ENCODE measurements around the gene TBCK. TPM values are rescaled to one million over a fixed set of nuclear protein-coding genes. Genes with fewer than 3 reads are reported as not detected.

The TBCK gene
- total and polyA plus RNA-seq, 2 of the 13 experiments (the other 11 are each of a cell fraction or from before 2014, with no cell fraction given) = 51.0 to 62.4 TPM

DNA sequence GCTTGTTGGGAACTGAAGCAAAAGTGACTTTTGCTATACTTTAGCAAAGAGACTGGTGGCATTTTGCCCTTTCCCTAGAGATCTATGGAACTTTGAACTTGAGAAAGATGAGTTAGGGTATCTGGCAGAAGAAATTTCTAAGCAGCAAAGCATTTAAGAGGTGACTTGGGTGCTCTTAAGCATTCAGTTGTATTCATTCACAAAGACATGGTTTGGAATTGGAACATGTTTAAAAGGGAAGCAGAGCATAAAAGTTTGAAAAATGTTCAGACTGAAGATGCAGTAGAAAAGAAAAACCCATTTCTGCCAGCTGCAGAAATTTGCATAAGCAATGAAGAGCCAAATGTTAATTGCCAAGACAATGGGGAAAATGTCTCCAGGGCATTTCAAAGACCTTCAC, 21.9 kb upstream of the TBCK start:
- in situ Hi-C loops (cut with HindIII; ENCODE audit: extremely low pct_ligation_motif_present, low pct_unique_long_range_greater_than_20kb) (no loop called here), intact Hi-C loops (cut with micrococcal nuclease; ENCODE audit: unreplicated experiment) (no loop called here)
- H3K36me3 ChIP-seq (replicated peaks in 1 of 2; ENCODE audit: control insufficient read depth in 1 of 2, insufficient read depth in 2 of 2, low read length in 2 of 2) = peaks cover 11 to 55% of the 10 kb centered on the region in 2 experiments
- TF ChIP-seq, protein P1, sequence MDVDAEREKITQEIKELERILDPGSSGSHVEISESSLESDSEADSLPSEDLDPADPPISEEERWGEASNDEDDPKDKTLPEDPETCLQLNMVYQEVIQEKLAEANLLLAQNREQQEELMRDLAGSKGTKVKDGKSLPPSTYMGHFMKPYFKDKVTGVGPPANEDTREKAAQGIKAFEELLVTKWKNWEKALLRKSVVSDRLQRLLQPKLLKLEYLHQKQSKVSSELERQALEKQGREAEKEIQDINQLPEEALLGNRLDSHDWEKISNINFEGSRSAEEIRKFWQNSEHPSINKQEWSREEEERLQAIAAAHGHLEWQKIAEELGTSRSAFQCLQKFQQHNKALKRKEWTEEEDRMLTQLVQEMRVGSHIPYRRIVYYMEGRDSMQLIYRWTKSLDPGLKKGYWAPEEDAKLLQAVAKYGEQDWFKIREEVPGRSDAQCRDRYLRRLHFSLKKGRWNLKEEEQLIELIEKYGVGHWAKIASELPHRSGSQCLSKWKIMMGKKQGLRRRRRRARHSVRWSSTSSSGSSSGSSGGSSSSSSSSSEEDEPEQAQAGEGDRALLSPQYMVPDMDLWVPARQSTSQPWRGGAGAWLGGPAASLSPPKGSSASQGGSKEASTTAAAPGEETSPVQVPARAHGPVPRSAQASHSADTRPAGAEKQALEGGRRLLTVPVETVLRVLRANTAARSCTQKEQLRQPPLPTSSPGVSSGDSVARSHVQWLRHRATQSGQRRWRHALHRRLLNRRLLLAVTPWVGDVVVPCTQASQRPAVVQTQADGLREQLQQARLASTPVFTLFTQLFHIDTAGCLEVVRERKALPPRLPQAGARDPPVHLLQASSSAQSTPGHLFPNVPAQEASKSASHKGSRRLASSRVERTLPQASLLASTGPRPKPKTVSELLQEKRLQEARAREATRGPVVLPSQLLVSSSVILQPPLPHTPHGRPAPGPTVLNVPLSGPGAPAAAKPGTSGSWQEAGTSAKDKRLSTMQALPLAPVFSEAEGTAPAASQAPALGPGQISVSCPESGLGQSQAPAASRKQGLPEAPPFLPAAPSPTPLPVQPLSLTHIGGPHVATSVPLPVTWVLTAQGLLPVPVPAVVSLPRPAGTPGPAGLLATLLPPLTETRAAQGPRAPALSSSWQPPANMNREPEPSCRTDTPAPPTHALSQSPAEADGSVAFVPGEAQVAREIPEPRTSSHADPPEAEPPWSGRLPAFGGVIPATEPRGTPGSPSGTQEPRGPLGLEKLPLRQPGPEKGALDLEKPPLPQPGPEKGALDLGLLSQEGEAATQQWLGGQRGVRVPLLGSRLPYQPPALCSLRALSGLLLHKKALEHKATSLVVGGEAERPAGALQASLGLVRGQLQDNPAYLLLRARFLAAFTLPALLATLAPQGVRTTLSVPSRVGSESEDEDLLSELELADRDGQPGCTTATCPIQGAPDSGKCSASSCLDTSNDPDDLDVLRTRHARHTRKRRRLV (CRISPR knock-in tag; IDR thresholded peaks at IDR 0.05) = no peak
- TF ChIP-seq, protein P2, sequence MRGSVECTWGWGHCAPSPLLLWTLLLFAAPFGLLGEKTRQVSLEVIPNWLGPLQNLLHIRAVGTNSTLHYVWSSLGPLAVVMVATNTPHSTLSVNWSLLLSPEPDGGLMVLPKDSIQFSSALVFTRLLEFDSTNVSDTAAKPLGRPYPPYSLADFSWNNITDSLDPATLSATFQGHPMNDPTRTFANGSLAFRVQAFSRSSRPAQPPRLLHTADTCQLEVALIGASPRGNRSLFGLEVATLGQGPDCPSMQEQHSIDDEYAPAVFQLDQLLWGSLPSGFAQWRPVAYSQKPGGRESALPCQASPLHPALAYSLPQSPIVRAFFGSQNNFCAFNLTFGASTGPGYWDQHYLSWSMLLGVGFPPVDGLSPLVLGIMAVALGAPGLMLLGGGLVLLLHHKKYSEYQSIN (CRISPR knock-in tag; IDR thresholded peaks at IDR 0.05; ENCODE audit: borderline replicate concordance) = no peak
- TF ChIP-seq, protein P3, sequence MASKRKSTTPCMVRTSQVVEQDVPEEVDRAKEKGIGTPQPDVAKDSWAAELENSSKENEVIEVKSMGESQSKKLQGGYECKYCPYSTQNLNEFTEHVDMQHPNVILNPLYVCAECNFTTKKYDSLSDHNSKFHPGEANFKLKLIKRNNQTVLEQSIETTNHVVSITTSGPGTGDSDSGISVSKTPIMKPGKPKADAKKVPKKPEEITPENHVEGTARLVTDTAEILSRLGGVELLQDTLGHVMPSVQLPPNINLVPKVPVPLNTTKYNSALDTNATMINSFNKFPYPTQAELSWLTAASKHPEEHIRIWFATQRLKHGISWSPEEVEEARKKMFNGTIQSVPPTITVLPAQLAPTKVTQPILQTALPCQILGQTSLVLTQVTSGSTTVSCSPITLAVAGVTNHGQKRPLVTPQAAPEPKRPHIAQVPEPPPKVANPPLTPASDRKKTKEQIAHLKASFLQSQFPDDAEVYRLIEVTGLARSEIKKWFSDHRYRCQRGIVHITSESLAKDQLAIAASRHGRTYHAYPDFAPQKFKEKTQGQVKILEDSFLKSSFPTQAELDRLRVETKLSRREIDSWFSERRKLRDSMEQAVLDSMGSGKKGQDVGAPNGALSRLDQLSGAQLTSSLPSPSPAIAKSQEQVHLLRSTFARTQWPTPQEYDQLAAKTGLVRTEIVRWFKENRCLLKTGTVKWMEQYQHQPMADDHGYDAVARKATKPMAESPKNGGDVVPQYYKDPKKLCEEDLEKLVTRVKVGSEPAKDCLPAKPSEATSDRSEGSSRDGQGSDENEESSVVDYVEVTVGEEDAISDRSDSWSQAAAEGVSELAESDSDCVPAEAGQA (IDR thresholded peaks at IDR 0.05; ENCODE audit: low read depth) = no peak
- TF ChIP-seq, protein P3 (CRISPR knock-in tag; IDR thresholded peaks at IDR 0.05; ENCODE audit: borderline replicate concordance) = no peak
- TF ChIP-seq, protein P4, sequence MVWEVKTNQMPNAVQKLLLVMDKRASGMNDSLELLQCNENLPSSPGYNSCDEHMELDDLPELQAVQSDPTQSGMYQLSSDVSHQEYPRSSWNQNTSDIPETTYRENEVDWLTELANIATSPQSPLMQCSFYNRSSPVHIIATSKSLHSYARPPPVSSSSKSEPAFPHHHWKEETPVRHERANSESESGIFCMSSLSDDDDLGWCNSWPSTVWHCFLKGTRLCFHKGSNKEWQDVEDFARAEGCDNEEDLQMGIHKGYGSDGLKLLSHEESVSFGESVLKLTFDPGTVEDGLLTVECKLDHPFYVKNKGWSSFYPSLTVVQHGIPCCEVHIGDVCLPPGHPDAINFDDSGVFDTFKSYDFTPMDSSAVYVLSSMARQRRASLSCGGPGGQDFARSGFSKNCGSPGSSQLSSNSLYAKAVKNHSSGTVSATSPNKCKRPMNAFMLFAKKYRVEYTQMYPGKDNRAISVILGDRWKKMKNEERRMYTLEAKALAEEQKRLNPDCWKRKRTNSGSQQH (CRISPR knock-in tag; IDR thresholded peaks at IDR 0.05; ENCODE audit: low read depth) = no peak
- no peak for TF ChIP-seq ZNF446 (CRISPR knock-in tag; IDR thresholded peaks at IDR 0.05)
- TF ChIP-seq ZNF841 (CRISPR knock-in tag; IDR thresholded peaks at IDR 0.05; ENCODE audit: borderline replicate concordance) = peak; percentile 99
- no peak overlapping the region for H3K4me2 ChIP-seq (ENCODE audit: low read depth, low read length)
- H3K4me3 ChIP-seq (replicated peaks in 1 of 3; ENCODE audit: insufficient read depth in 1 of 3, low read depth in 2 of 3, low read length in 3 of 3) = no peak overlapping the region
- no peak overlapping the region for H3K27ac ChIP-seq (ENCODE audit: extremely low read length, insufficient read depth, low read length)
- CTCF ChIA-PET (ENCODE audit: low intra/inter-chr PET ratio, low total read pairs) = no interaction called here
- H3K9me3 ChIP-seq (ENCODE audit: low read length) = peaks cover 10% of the 10 kb centered on the region
- H3K9ac ChIP-seq (ENCODE audit: insufficient read depth, low read depth, low read length) = no peak overlapping the region
- no peaks in the 10 kb centered on the region for H3K27me3 ChIP-seq (ENCODE audit: control insufficient read depth in 1 of 2, insufficient read depth in 2 of 2, low read length in 2 of 2)
- POLR2A ChIA-PET = no interaction called here
- BruUV-seq (replicated peaks) = no TSS peak
- DNase-seq (ENCODE audit: low spot score) (no peak), ATAC-seq (no peak), FAIRE-seq (no peak)
- peaks cover 16% of the 10 kb centered on the region for H3K4me1 ChIP-seq (ENCODE audit: insufficient read depth, low read length)
- peaks cover 32% of the 10 kb centered on the region for H3K79me2 ChIP-seq (ENCODE audit: insufficient read depth, low read length)
- no peaks in the 10 kb centered on the region for H4K20me1 ChIP-seq (ENCODE audit: insufficient read depth, low read length)
- H2AFZ ChIP-seq (ENCODE audit: low read length) = no peak overlapping the region
